ENCODE measurements around the gene CEP72. TPM values are rescaled to one million over a fixed set of nuclear protein-coding genes. Genes with fewer than 3 reads are reported as not detected.

The CEP72 gene
- polyA plus RNA-seq, 1 experiment = 1.7 TPM

DNA sequence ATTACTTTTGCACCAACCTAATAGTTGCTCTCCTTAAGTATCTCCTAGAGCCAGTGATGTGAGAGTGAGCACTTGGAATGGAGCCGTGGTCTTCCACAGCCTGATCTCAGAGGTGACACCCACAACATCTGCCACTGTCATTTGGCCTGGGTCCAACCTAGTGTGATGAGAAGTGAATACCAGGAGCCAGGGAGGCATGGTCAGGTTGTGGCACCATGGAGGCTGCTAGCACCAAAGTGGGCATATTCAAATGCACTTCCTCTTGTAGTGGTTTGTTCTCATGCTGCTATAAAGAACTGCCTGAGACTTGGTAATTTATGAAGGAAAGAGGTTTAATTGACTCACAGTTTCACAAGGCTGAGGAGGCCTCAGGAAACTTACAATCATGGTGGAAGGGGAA, 22.6 kb upstream of the CEP72 start:
- ChIA-PET CTCF (no interaction called here), POLR2A (no interaction called here)
- DNase-seq (ENCODE audit: low read depth) = no peak
- TF ChIP-seq, protein P1, sequence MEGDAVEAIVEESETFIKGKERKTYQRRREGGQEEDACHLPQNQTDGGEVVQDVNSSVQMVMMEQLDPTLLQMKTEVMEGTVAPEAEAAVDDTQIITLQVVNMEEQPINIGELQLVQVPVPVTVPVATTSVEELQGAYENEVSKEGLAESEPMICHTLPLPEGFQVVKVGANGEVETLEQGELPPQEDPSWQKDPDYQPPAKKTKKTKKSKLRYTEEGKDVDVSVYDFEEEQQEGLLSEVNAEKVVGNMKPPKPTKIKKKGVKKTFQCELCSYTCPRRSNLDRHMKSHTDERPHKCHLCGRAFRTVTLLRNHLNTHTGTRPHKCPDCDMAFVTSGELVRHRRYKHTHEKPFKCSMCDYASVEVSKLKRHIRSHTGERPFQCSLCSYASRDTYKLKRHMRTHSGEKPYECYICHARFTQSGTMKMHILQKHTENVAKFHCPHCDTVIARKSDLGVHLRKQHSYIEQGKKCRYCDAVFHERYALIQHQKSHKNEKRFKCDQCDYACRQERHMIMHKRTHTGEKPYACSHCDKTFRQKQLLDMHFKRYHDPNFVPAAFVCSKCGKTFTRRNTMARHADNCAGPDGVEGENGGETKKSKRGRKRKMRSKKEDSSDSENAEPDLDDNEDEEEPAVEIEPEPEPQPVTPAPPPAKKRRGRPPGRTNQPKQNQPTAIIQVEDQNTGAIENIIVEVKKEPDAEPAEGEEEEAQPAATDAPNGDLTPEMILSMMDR (IDR thresholded peaks at IDR 0.05; ENCODE audit: insufficient read depth, low read depth, low read length) = no peak
- H3K4me3 ChIP-seq (ENCODE audit: low read depth, low read length) = no peak overlapping the region
- H3K36me3 ChIP-seq (ENCODE audit: control insufficient read depth, insufficient read depth, low read length) = no peaks in the 10 kb centered on the region
- H3K27me3 ChIP-seq (ENCODE audit: control insufficient read depth, insufficient read depth, low read length) = peaks cover 11% of the 10 kb centered on the region

DNA sequence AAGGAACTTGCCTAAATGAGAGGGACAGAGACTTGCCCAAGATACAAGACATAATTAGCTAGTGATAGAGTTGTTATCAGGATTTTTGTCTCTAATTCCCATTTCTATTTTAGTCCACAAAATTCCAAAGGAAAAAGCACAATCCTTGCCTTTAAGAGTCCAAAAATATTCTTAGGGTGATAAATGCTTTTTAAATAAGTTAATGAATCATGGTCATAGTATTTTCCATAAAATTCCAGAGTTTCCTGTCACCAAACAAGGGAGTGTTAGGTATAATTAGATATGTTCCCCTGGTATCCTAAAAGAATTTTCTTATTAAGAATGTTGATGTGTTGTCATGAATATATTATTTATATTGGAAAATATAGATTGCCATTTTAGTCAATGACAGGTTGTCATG, 21.8 kb upstream of the CEP72 start:
- Histone ChIP-seq H3K27me3 (ENCODE audit: control insufficient read depth, insufficient read depth, low read length) (peaks cover 12% of the 10 kb centered on the region), H3K4me3 (ENCODE audit: low read depth, low read length) (no peak overlapping the region), H3K36me3 (ENCODE audit: control insufficient read depth, insufficient read depth, low read length) (no peaks in the 10 kb centered on the region)
- TF ChIP-seq, protein P1 (IDR thresholded peaks at IDR 0.05; ENCODE audit: insufficient read depth, low read depth, low read length) = no peak
- ChIA-PET POLR2A (no interaction called here), CTCF (no interaction called here)
- no peak for DNase-seq (ENCODE audit: low read depth)

DNA sequence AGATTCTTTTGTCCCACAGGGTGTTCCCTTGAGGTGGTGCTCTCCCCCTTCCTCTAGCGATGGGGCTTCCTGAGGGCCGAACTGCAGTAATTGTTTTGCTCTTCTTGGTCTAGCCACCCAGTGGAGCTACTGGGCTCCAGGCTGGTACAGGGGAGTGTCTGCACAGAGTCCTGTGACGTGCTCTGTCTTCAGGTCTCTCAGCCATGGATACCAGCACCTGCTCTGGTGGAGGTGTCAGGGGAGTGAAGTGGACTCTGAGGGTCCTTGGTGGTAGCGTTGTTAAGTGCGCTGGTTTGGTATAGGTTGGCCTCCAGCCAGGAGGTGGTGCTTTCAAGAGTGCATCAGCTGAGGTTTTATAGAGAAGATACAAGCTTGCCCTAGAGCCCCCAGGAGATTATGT, 20.4 kb upstream of the CEP72 start:
- DNase-seq (ENCODE audit: low read depth) = no peak
- TF ChIP-seq, protein P1 (IDR thresholded peaks at IDR 0.05; ENCODE audit: insufficient read depth, low read depth, low read length) = no peak
- Histone ChIP-seq H3K36me3 (ENCODE audit: control insufficient read depth, insufficient read depth, low read length) (no peaks in the 10 kb centered on the region), H3K27me3 (ENCODE audit: control insufficient read depth, insufficient read depth, low read length) (peaks cover 13% of the 10 kb centered on the region), H3K4me3 (ENCODE audit: low read depth, low read length) (no peak overlapping the region)
- CTCF ChIA-PET = interaction anchor here (0.6 to 0.9 kb wide), 2 partner anchors 12 to 275 kb away, joined by 3 read pairs; no protein-coding TSS in a partner anchor
- POLR2A ChIA-PET = no interaction called here

DNA sequence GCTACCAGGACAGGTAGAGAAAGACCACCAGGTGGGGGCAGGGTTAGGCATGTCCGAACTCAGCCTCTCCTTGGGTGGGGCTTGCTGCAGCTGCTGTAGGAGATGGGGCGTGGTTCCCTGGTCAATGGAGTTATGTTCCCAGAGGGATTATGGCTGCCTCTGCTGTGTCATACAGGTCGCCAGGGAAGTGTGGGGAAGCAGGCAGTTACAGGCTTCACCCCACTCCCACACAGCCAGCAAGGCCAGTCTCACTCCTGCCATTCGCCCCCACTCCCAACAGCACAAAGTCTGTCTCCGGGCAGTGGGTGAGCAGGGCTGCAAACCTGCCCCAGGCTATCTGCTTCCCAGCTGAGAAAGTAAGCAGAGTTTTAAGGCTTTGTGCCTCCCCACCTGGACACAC, 20.0 kb upstream of the CEP72 start:
- POLR2A ChIA-PET = no interaction called here
- no peak for DNase-seq (ENCODE audit: low read depth)
- no peaks in the 10 kb centered on the region for H3K36me3 ChIP-seq (ENCODE audit: control insufficient read depth, insufficient read depth, low read length)
- peaks cover 13% of the 10 kb centered on the region for H3K27me3 ChIP-seq (ENCODE audit: control insufficient read depth, insufficient read depth, low read length)
- TF ChIP-seq, protein P1 (IDR thresholded peaks at IDR 0.05; ENCODE audit: insufficient read depth, low read depth, low read length) = no peak
- CTCF ChIA-PET = interaction anchor here (0.6 to 0.9 kb wide), 2 partner anchors 12 to 275 kb away, joined by 3 read pairs; no protein-coding TSS in a partner anchor
- H3K4me3 ChIP-seq (ENCODE audit: low read depth, low read length) = no peak overlapping the region

DNA sequence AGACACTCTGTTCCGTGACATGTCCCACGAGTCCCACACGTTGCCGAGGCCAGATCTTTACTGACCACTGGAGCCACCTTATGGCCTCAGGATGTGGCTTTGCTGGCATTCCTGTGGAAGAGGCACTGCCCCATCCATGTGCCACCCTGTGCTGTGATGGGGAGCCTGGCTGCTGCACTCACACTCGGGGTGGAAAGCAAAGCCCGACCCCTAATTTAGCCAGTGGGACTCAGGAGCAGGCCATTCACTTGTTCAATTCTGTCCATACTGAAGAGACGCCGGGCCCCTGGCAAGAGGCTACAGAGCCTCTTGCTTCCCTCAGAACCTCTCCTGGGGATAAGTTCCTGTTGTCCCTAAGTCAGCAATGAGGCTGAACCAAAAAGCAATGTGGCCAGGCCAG, 18.6 kb upstream of the CEP72 start:
- TF ChIP-seq, protein P1 (IDR thresholded peaks at IDR 0.05; ENCODE audit: insufficient read depth, low read depth, low read length) = no peak
- CTCF ChIA-PET = no interaction called here
- POLR2A ChIA-PET = no interaction called here
- no peaks in the 10 kb centered on the region for H3K36me3 ChIP-seq (ENCODE audit: control insufficient read depth, insufficient read depth, low read length)
- DNase-seq (ENCODE audit: low read depth) = no peak
- peaks cover 13% of the 10 kb centered on the region for H3K27me3 ChIP-seq (ENCODE audit: control insufficient read depth, insufficient read depth, low read length)
- H3K4me3 ChIP-seq (ENCODE audit: low read depth, low read length) = no peak overlapping the region
